ENCODE results near the gene LRP1-AS.

DNA sequence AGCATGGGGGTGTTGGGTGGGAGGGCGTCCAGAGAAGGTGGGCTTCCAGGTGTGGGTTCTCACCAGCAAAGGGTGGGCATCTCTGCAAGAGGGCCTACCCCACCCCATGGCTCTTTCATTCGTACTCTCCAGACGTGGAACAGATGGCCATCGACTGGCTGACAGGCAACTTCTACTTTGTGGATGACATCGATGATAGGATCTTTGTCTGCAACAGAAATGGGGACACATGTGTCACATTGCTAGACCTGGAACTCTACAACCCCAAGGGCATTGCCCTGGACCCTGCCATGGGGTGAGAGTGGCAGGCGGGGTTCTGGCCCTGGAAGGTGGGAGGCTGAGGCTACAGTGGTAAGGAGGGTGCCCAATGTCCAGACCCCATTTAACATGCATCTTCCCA is 6.7 kb upstream of the LRP1-AS start:
- TF ChIP-seq, protein P1, sequence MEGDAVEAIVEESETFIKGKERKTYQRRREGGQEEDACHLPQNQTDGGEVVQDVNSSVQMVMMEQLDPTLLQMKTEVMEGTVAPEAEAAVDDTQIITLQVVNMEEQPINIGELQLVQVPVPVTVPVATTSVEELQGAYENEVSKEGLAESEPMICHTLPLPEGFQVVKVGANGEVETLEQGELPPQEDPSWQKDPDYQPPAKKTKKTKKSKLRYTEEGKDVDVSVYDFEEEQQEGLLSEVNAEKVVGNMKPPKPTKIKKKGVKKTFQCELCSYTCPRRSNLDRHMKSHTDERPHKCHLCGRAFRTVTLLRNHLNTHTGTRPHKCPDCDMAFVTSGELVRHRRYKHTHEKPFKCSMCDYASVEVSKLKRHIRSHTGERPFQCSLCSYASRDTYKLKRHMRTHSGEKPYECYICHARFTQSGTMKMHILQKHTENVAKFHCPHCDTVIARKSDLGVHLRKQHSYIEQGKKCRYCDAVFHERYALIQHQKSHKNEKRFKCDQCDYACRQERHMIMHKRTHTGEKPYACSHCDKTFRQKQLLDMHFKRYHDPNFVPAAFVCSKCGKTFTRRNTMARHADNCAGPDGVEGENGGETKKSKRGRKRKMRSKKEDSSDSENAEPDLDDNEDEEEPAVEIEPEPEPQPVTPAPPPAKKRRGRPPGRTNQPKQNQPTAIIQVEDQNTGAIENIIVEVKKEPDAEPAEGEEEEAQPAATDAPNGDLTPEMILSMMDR (IDR thresholded peaks at IDR 0.05; ENCODE audit: low read length): no peak
- no peak for TF ChIP-seq EZH2 (optimal IDR thresholded peaks at IDR 0.05; ENCODE audit: low read depth, low read length)
- TF ChIP-seq EZH2phosphoT487 (IDR thresholded peaks at IDR 0.05; ENCODE audit: low read length): no peak

All from MM.1S (cell line).